SHP77 treated with DMSO at 0.1 percent for 48 hours (cell line): Measurements from ENCODE around the gene ZMYND11.

Source experiments
- DNase-seq: peaks from one replicate; lab custom pipeline; 2025; lab: John Stamatoyannopoulos, UW

The ZMYND11 gene

GRCh38 chr10:191703-192518, 56.7 kb downstream of the ZMYND11 start:
- DNase-seq = no peak

- DNase-seq = no peak
Observed at GRCh38 chr10:194281-194680, 59.0 kb downstream of the ZMYND11 start.

GRCh38 chr10:200405-200804, 65.2 kb downstream of the ZMYND11 start:
- DNase-seq = no peak

GRCh38 chr10:201328-201771, 66.1 kb downstream of the ZMYND11 start:
- no peak for DNase-seq

GRCh38 chr10:208616-209015, 73.4 kb downstream of the ZMYND11 start:
- DNase-seq = no peak

- no peak for DNase-seq
Observed at GRCh38 chr10:209357-209756, 74.1 kb downstream of the ZMYND11 start.

- DNase-seq = no peak
Observed at GRCh38 chr10:210297-210696, 75.0 kb downstream of the ZMYND11 start.

GRCh38 chr10:215444-215843, 80.2 kb downstream of the ZMYND11 start:
- no peak for DNase-seq

GRCh38 chr10:218798-219197, 83.5 kb downstream of the ZMYND11 start:
- DNase-seq = no peak

GRCh38 chr10:219731-220472, 84.6 kb downstream of the ZMYND11 start:
- no peak for DNase-seq

- no peak for DNase-seq
Observed at GRCh38 chr10:224571-224970, 89.3 kb downstream of the ZMYND11 start.

GRCh38 chr10:226018-226417, 90.8 kb downstream of the ZMYND11 start:
- DNase-seq = no peak

- no peak for DNase-seq
Observed at GRCh38 chr10:227014-227413, 91.8 kb downstream of the ZMYND11 start.

- no peak for DNase-seq
Observed at GRCh38 chr10:228366-228765, 93.1 kb downstream of the ZMYND11 start.

GRCh38 chr10:230758-231157, 95.5 kb downstream of the ZMYND11 start:
- DNase-seq = peak; percentile 13

GRCh38 chr10:232061-232460, 96.8 kb downstream of the ZMYND11 start:
- DNase-seq = no peak

- DNase-seq = no peak
Observed at GRCh38 chr10:232878-233277, 97.6 kb downstream of the ZMYND11 start.

GRCh38 chr10:234708-235406, 99.6 kb downstream of the ZMYND11 start:
- DNase-seq = no peak

GRCh38 chr10:235915-236314, 100.7 kb downstream of the ZMYND11 start:
- DNase-seq = no peak

- DNase-seq = no peak
Observed at GRCh38 chr10:239109-239508, 103.9 kb downstream of the ZMYND11 start.

GRCh38 chr10:241451-241850, 106.2 kb downstream of the ZMYND11 start:
- no peak for DNase-seq

- DNase-seq = no peak
Observed at GRCh38 chr10:241966-242643, 106.8 kb downstream of the ZMYND11 start.
